Measurements from ENCODE around the gene OR4D2. TPM values are rescaled to one million over a fixed set of nuclear protein-coding genes. Genes with fewer than 3 reads are reported as not detected.
"Not testable (repeated sequence)": the region's sequence is repeated elsewhere in the genome, so short reads cannot be mapped to it uniquely, and the experiment has no call there.

Gene OR4D2
- total and polyA plus RNA-seq, 2 of the 13 experiments (the other 11 are each of a cell fraction or from before 2014, with no cell fraction given) = not detected

DNA sequence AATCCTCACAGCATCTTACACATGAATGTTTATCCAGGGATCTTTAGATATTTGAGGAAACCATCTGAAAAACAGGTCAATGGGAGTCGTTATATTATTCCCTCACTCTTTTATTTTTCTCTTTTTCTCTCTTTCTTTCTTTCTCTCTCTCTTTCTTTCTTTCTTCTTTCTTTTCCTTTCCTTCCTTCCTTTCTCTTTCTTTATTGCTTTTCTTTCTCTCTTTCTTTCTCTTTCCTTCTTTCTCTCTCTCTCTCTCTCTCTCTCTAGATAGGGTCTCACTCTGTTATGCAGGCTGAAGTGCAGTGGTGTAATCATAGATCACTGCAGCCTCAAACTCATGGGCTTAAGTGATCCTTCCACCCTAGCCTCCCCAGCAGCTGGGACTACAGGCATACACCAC lies 38.9 kb upstream of the OR4D2 start:
- no peak for FAIRE-seq
- no peak for DNase-seq (ENCODE audit: low spot score)
- 2% methylated on average over 1 of the region's 1 CpG for WGBS (ENCODE audit: low lambda C conversion rate)
- H3K9me3 ChIP-seq (ENCODE audit: low read length) = no peaks in the 10 kb centered on the region
- H3K79me2 ChIP-seq (ENCODE audit: insufficient read depth, low read length) = no peaks in the 10 kb centered on the region
- no peaks in the 10 kb centered on the region for H3K36me3 ChIP-seq (replicated peaks in 1 of 2; ENCODE audit: control insufficient read depth in 1 of 2, insufficient read depth in 2 of 2, low read length in 2 of 2)
- no peak overlapping the region for H2AFZ ChIP-seq (ENCODE audit: low read length)
- ChIA-PET CTCF (ENCODE audit: low intra/inter-chr PET ratio, low total read pairs) (no interaction called here), POLR2A (no interaction called here)
- no peaks in the 10 kb centered on the region for H4K20me1 ChIP-seq (ENCODE audit: insufficient read depth, low read length)
- H3K27ac ChIP-seq (ENCODE audit: extremely low read length, insufficient read depth, low read length) = no peak overlapping the region
- peaks cover 0 to 20% of the 10 kb centered on the region in 2 experiments; a peak in 4 of 5 replicates for H3K27me3 ChIP-seq (ENCODE audit: control insufficient read depth in 1 of 2, insufficient read depth in 2 of 2, low read length in 2 of 2)
- H3K4me1 ChIP-seq (ENCODE audit: insufficient read depth, low read length) = no peaks in the 10 kb centered on the region
- intact Hi-C loops (cut with micrococcal nuclease; ENCODE audit: unreplicated experiment) = no loop called here
- H3K9ac ChIP-seq (ENCODE audit: insufficient read depth, low read depth, low read length) = no peak overlapping the region
- in situ Hi-C loops (cut with HindIII; ENCODE audit: extremely low pct_ligation_motif_present, low pct_unique_long_range_greater_than_20kb) = no loop called here
- no peak overlapping the region for H3K4me3 ChIP-seq (replicated peaks in 1 of 3; ENCODE audit: insufficient read depth in 1 of 3, low read depth in 2 of 3, low read length in 3 of 3)
- ATAC-seq = no peak
- H3K4me2 ChIP-seq (ENCODE audit: low read depth, low read length) = no peak overlapping the region
- TF ChIP-seq ZNF20 (CRISPR knock-in tag; IDR thresholded peaks at IDR 0.05) (no peak), NCOA1 (CRISPR knock-in tag; IDR thresholded peaks at IDR 0.05) (no peak), ZNF136 (CRISPR knock-in tag; IDR thresholded peaks at IDR 0.05; ENCODE audit: low read depth) (no peak), ZNF382 (CRISPR knock-in tag; IDR thresholded peaks at IDR 0.05; ENCODE audit: borderline replicate concordance) (no peak), SUZ12 (IDR thresholded peaks at IDR 0.05; ENCODE audit: low read depth, low read length) (no peak)
- TF ChIP-seq, protein P1, sequence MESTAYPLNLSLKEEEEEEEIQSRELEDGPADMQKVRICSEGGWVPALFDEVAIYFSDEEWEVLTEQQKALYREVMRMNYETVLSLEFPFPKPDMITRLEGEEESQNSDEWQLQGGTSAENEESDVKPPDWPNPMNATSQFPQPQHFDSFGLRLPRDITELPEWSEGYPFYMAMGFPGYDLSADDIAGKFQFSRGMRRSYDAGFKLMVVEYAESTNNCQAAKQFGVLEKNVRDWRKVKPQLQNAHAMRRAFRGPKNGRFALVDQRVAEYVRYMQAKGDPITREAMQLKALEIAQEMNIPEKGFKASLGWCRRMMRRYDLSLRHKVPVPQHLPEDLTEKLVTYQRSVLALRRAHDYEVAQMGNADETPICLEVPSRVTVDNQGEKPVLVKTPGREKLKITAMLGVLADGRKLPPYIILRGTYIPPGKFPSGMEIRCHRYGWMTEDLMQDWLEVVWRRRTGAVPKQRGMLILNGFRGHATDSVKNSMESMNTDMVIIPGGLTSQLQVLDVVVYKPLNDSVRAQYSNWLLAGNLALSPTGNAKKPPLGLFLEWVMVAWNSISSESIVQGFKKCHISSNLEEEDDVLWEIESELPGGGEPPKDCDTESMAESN (CRISPR knock-in tag; conservative IDR thresholded peaks at IDR 0.05) = no peak
- no TSS peak for BruUV-seq (replicated peaks)

DNA sequence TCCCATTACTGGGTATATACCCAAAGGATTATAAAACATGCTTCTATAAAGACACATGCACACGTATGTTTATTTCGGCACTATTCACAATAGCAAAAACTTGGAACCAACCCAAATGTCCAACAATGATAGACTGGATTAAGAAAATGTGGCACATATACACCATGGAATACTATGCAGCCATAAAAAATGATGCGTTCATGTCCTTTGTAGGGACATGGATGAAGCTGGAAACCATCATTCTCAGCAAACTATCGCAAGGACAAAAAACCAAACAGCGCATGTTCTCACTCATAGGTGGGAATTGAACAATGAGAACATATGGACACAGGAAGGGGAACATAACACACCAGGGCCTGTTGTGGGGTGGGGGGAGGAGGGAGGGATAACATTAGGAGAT lies 34.1 kb upstream of the OR4D2 start:
- BruUV-seq (replicated peaks); H3K4me2 ChIP-seq (ENCODE audit: low read depth, low read length); H3K79me2 ChIP-seq (ENCODE audit: insufficient read depth, low read length); H3K9me3 ChIP-seq (ENCODE audit: low read length); H4K20me1 ChIP-seq (ENCODE audit: insufficient read depth, low read length); H3K27ac ChIP-seq (ENCODE audit: extremely low read length, insufficient read depth, low read length); H3K4me1 ChIP-seq (ENCODE audit: insufficient read depth, low read length); H3K4me3 ChIP-seq (replicated peaks in 1 of 3; ENCODE audit: insufficient read depth in 1 of 3, low read depth in 2 of 3, low read length in 3 of 3); CTCF ChIA-PET (ENCODE audit: low intra/inter-chr PET ratio, low total read pairs); H3K9ac ChIP-seq (ENCODE audit: insufficient read depth, low read depth, low read length); in situ Hi-C loops (cut with HindIII; ENCODE audit: extremely low pct_ligation_motif_present, low pct_unique_long_range_greater_than_20kb); DNase-seq (ENCODE audit: low spot score); ATAC-seq; intact Hi-C loops (cut with micrococcal nuclease; ENCODE audit: unreplicated experiment); H3K36me3 ChIP-seq (replicated peaks in 1 of 2; ENCODE audit: control insufficient read depth in 1 of 2, insufficient read depth in 2 of 2, low read length in 2 of 2); H2AFZ ChIP-seq (ENCODE audit: low read length); POLR2A ChIA-PET; FAIRE-seq: not testable (repeated sequence)
- peaks cover 0 to 33% of the 10 kb centered on the region in 2 experiments; a peak in 3 of 5 replicates for H3K27me3 ChIP-seq (ENCODE audit: control insufficient read depth in 1 of 2, insufficient read depth in 2 of 2, low read length in 2 of 2)
- WGBS (ENCODE audit: low lambda C conversion rate) = 58% methylated on average over 5 of the region's 5 CpGs

Data from HepG2 (cell line).